ENCODE results near the gene SLC38A9.

DNA sequence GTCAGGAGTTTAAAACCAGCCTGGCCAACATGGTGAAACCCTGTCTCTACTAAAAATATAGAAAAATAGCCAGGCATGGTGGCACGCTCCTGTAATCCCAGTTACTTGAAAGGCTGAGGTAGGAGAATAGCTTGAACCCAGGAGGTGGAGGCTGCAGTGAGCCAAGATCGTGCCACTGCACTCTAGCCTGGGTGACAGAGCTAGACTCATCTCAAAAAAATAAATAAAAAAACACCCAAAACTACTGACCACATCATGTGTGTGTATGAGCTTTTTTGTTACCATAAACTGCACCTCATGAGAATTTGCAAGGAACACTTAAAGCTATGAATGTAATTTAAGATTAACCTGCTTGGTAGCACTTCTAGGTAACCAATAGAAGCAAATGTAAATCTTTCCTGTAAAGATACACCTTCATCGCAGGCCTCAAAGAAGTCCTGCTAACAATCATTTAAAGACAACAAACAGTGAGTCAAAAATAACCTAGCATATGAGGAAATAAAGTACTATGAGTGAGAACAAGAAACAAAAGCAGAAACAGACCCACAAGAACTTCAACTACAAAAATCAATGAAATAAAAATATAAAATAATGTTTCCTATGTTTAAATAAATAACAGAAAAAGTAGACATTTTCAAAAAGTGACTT, 13.0 kb downstream of the SLC38A9 start:
- TF ChIP-seq CTCF (IDR thresholded peaks at IDR 0.05) (no peak), POLR2A (IDR thresholded peaks at IDR 0.05) (no peak)

All from right lobe of liver (tissue), 4 donors.